HEK293 (cell line): ENCODE results near the gene TAF10.

Experiments
- CTCF ChIA-PET: fragments of 350-600 bp; formaldehyde crosslinking; extraction: SDS; loops from one replicate; lab custom pipeline; 2021; ENCODE audit warnings: antibody characterized with exemption; lab: Yijun Ruan, JAX
- POLR2A ChIA-PET: fragments of 300-600 bp; formaldehyde crosslinking; extraction: SDS; loops from one replicate; lab custom pipeline; 2020; ENCODE audit warnings: antibody characterized with exemption, inconsistent platforms; lab: Yijun Ruan, JAX
- H3K27ac ChIP-seq: fragments of 200-500 bp; sonication (Bioruptor generic); 2 replicates; pipeline ENCODE4 v1.5.1; 2014; ENCODE audit warnings: low read depth, low read length, control low read depth, inconsistent platforms; ENCODE audit errors: extremely low read depth
- H3K36me3 ChIP-seq, 2 experiments: fragments of 200-500 bp in 1 of 2; sonication (Bioruptor generic) in 1 of 2; 1 replicate in 1 of 2; 2 replicates in 1 of 2; pipeline ENCODE4 v1.5.1; 2014 to 2017; ENCODE audit warnings: inconsistent platforms in 2 of 2, low read length in 2 of 2; ENCODE audit not compliant: control insufficient read depth in 2 of 2, insufficient read depth in 1 of 2
- H3K4me1 ChIP-seq: fragments of 200-500 bp; sonication (Bioruptor generic); 2 replicates; pipeline ENCODE4 v1.5.1; 2014; ENCODE audit warnings: mild to moderate bottlenecking, low read length, inconsistent platforms; ENCODE audit not compliant: control insufficient read depth, insufficient read depth
- H3K4me3 ChIP-seq: 2 replicates; pipeline ENCODE4 v1.5.1; 2011; ENCODE audit warnings: low read depth, mild to moderate bottlenecking, control low read depth, low read length, moderate library complexity
- H3K9me3 ChIP-seq: fragments of 200-500 bp; sonication (Bioruptor generic); 2 replicates; pipeline ENCODE4 v1.5.1; 2014; ENCODE audit warnings: low read depth, low read length, inconsistent platforms; ENCODE audit not compliant: control insufficient read depth, insufficient read depth
- MYNN ChIP-seq: fragments of 450-650 bp; formaldehyde crosslinking; IDR thresholded peaks from 2 replicates; pipeline ENCODE4 v1.5.1; 2016; ENCODE audit warnings: missing biosample characterization, missing genetic modification characterization, borderline replicate concordance
- SALL2 ChIP-seq: fragments of 450-650 bp; formaldehyde crosslinking; IDR thresholded peaks from 2 replicates; pipeline ENCODE4 v1.5.0; 2017; ENCODE audit warnings: missing biosample characterization, mild to moderate bottlenecking, missing genetic modification characterization, borderline replicate concordance
- ZBTB7A ChIP-seq: fragments of 450-650 bp; formaldehyde crosslinking; IDR thresholded peaks from 2 replicates; pipeline ENCODE4 v1.5.1; 2016; ENCODE audit warnings: low read depth, missing biosample characterization, missing genetic modification characterization
- ZFHX2 ChIP-seq: fragments of 450-650 bp; formaldehyde crosslinking; conservative IDR thresholded peaks from 2 replicates; pipeline ENCODE4 v1.5.1; 2016; ENCODE audit warnings: missing biosample characterization, missing genetic modification characterization
- ZNF10 ChIP-seq: fragments of 450-650 bp; formaldehyde crosslinking; IDR thresholded peaks from 2 replicates; pipeline ENCODE4 v1.5.1; 2017; ENCODE audit warnings: missing biosample characterization, missing genetic modification characterization
- ZNF132 ChIP-seq: fragments of 450-650 bp; formaldehyde crosslinking; IDR thresholded peaks from 2 replicates; pipeline ENCODE4 v1.5.1; 2017; ENCODE audit warnings: missing biosample characterization, missing genetic modification characterization, borderline replicate concordance
- ZNF221 ChIP-seq: fragments of 450-650 bp; formaldehyde crosslinking; IDR thresholded peaks from 2 replicates; pipeline ENCODE4 v1.5.1; 2017; ENCODE audit warnings: missing biosample characterization, missing genetic modification characterization, borderline replicate concordance
- ZNF274 ChIP-seq, 2 experiments: fragments of 200-500 bp in 1 of 2; fragments of 450-650 bp in 1 of 2; sonication (Bioruptor generic) in 1 of 2; formaldehyde crosslinking in 1 of 2; IDR thresholded peaks; 2 replicates each; pipeline versions ENCODE4 v1.5.1 to v1.6.1; 2014 to 2016; ENCODE audit warnings: borderline replicate concordance in 1 of 2, inconsistent platforms in 1 of 2, low read length in 1 of 2, missing biosample characterization in 1 of 2, missing genetic modification characterization in 1 of 2
- ZNF302 ChIP-seq: fragments of 450-650 bp; formaldehyde crosslinking; IDR thresholded peaks from 2 replicates; pipeline ENCODE4 v1.5.1; 2016; ENCODE audit warnings: missing biosample characterization, missing genetic modification characterization, low read depth
- ZNF335 ChIP-seq: fragments of 450-650 bp; formaldehyde crosslinking; conservative IDR thresholded peaks from 2 replicates; pipeline ENCODE4 v1.5.1; 2016; ENCODE audit warnings: missing biosample characterization, missing genetic modification characterization
- ZNF354C ChIP-seq: fragments of 450-650 bp; formaldehyde crosslinking; IDR thresholded peaks from 2 replicates; pipeline ENCODE4 v1.5.1; 2016; ENCODE audit warnings: missing biosample characterization, missing genetic modification characterization, low read depth, borderline replicate concordance
- ZNF366 ChIP-seq: fragments of 450-650 bp; formaldehyde crosslinking; conservative IDR thresholded peaks from 2 replicates; pipeline ENCODE4 v1.5.1; 2016; ENCODE audit warnings: missing biosample characterization, missing genetic modification characterization
- ZNF529 ChIP-seq: fragments of 450-650 bp; formaldehyde crosslinking; IDR thresholded peaks from 2 replicates; pipeline ENCODE4 v1.5.1; 2017; ENCODE audit warnings: missing genetic modification characterization, missing biosample characterization; ENCODE audit not compliant: insufficient replicate concordance
- ZNF623 ChIP-seq: fragments of 450-650 bp; formaldehyde crosslinking; IDR thresholded peaks from 2 replicates; pipeline ENCODE4 v1.5.1; 2016; ENCODE audit warnings: missing biosample characterization, missing genetic modification characterization
- ZNF626 ChIP-seq: fragments of 450-650 bp; sonication (Bioruptor Pico); formaldehyde crosslinking; IDR thresholded peaks from 2 replicates; pipeline ENCODE4 v1.5.1; 2018; ENCODE audit warnings: missing biosample characterization, missing genetic modification characterization, inconsistent platforms
- ZNF658 ChIP-seq: fragments of 450-650 bp; formaldehyde crosslinking; IDR thresholded peaks from 2 replicates; pipeline ENCODE4; 2016; ENCODE audit warnings: missing biosample characterization, missing genetic modification characterization
- ZNF777 ChIP-seq: fragments of 450-650 bp; formaldehyde crosslinking; IDR thresholded peaks from 2 replicates; pipeline ENCODE4 v1.5.1; 2017; ENCODE audit warnings: missing biosample characterization, missing genetic modification characterization, borderline replicate concordance
- ZNF791 ChIP-seq: fragments of 450-650 bp; formaldehyde crosslinking; IDR thresholded peaks from 2 replicates; pipeline ENCODE4 v1.5.1; 2016; ENCODE audit warnings: missing biosample characterization, missing genetic modification characterization
- ZNF837 ChIP-seq: fragments of 450-650 bp; formaldehyde crosslinking; IDR thresholded peaks from 2 replicates; pipeline ENCODE4 v1.5.1; 2016; ENCODE audit warnings: missing biosample characterization, missing genetic modification characterization
- ZXDB ChIP-seq: fragments of 450-650 bp; formaldehyde crosslinking; IDR thresholded peaks from 2 replicates; pipeline ENCODE4 v1.5.1; 2016; ENCODE audit warnings: missing biosample characterization, missing genetic modification characterization
- TF ChIP-seq, protein P1 (sequence below): fragments of 450-650 bp; formaldehyde crosslinking; IDR thresholded peaks from 2 replicates; pipeline ENCODE4 v1.5.1; 2016; ENCODE audit warnings: missing biosample characterization, missing genetic modification characterization
- TF ChIP-seq, protein P2 (sequence below): fragments of 450-650 bp; formaldehyde crosslinking; IDR thresholded peaks from 2 replicates; pipeline ENCODE4 v1.5.1; 2016; ENCODE audit warnings: missing biosample characterization, missing genetic modification characterization
- TF ChIP-seq, protein P3 (sequence below): fragments of 450-650 bp; formaldehyde crosslinking; IDR thresholded peaks from 2 replicates; pipeline ENCODE4 v1.5.1; 2016; ENCODE audit warnings: missing biosample characterization, missing genetic modification characterization

Gene TAF10

DNA sequence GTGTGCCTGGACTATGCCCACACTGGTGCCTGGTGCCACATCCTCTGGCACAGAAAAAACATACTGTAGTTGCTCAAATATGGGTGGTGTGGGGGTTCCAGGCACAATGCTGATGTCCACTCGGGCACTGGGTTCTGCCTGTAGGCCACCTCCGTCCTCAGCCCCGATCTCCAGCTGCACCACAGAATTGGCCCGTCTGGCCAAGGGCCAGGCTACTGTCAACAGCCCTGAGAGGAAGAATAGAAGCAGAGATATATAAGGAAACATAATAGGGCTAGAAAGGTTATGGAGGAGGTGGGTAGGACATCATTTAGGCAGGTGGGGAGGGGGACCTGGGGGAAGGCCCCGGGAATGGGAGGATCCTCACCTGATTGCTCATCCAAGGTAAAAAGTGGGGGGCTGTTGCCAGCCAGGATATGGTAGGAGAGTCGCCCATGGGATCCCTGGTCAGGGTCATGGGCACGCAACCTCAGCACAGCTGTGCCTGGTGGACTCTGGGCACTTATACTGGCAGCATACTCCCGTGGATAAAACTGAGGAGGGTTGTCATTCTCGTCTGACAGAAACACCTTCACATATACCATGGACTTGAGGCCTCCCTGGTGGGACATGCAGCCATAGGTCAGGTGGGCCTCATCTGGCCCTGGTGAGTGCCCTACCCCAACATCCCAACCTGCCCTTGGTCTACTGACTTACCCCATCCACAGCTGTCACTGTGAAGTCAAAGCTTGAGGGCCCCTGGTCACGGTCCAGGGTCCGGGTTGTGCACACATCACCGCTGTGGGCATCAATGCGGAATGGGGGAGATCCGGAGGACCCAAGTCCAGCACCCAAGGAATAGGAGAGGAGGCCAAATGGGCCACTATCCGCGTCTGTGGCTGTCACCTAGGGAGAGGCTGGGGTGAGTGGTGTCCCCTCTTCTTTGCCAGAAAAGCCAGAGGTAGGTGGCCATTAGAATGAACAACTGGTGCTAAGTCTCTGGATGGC lies 21.7 kb upstream of the TAF10 start (continued):
- TF ChIP-seq, protein P1, sequence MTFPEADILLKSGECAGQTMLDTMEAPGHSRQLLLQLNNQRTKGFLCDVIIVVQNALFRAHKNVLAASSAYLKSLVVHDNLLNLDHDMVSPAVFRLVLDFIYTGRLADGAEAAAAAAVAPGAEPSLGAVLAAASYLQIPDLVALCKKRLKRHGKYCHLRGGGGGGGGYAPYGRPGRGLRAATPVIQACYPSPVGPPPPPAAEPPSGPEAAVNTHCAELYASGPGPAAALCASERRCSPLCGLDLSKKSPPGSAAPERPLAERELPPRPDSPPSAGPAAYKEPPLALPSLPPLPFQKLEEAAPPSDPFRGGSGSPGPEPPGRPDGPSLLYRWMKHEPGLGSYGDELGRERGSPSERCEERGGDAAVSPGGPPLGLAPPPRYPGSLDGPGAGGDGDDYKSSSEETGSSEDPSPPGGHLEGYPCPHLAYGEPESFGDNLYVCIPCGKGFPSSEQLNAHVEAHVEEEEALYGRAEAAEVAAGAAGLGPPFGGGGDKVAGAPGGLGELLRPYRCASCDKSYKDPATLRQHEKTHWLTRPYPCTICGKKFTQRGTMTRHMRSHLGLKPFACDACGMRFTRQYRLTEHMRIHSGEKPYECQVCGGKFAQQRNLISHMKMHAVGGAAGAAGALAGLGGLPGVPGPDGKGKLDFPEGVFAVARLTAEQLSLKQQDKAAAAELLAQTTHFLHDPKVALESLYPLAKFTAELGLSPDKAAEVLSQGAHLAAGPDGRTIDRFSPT (tag by site-specific recombination), result no peak

DNA sequence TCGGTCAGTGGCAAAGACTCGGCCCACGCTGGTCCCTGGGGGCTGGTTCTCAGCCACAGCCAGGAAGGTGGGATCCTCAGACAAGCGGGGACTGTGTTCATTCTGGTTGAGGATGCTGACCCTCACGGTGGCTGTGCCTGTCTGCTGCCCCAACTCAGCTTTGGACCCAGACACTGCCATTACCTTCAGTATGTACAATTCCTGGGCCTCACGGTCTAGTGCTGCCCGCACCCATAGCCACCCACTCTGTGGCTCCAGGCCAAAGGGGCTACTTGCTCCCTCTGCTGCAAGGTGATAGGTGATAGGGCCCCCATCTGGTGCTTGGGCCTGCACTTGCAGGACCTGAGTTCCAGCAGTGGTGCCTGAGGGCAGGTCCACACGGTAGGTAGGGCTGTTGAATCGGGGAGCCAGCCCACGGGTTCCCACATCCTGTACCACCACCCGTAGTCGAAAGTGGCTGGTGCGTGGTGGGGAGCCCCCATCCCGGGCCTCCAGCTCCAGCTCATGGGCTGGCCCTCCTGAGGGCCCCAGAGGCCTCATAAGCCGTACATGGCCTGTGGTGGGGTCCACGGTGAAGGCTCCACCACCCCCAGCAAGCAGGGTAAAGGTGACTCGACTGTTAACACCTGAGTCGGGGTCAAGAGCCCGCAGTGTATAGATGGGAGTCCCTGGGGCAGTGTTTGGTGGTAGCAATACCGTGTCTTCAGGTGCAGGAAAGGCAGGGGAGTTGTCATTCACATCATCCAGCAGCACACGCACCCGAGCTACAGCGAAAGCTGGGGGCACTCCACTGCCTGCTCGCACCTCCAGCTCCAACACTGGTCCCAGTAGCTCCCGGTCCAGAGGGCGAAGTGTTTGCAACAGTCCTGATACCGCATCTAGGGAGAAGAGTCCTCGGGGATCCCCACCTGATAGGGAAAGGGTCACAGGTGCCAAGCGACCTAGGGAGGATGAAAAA lies 20.4 kb upstream of the TAF10 start:
- peaks cover 0 to 31% of the 10 kb centered on the region in 2 experiments; a peak in 1 of 3 replicates for H3K36me3 ChIP-seq
- ChIA-PET CTCF (interaction anchor here (0.5 to 1.0 kb wide), 2 partner anchors 11 to 157 kb away, joined by 3 to 5 read pairs; no protein-coding TSS in a partner anchor), POLR2A (no interaction called here)

DNA sequence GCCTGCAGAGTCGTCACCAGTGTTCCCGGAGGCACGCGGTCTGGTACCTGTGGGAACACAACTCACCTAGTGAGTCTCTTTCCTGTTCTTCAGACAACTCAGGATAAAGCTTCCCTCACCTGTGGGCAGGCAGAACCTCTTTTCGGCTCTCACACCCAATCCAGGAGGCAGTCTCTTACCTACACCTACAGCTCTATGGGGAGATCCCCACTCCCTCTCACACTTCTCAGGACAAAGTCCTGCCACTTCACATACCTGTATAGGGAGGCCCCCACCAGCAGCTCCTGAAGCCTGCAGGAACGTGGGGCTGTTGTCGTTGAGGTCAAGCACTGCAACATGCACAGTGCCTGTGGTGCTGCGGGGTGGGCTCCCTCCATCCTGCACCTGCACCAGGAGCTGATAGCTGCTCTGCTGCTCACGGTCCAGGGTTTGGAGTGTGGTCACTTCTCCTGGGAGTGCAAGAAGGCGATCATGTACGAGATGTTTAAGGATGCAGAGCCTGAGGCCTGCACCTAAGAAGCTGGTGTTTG lies 19.4 kb upstream of the TAF10 start:
- Histone ChIP-seq H3K9me3 (no peaks in the 10 kb centered on the region), H3K36me3 (peaks cover 0 to 31% of the 10 kb centered on the region in 2 experiments; a peak in 1 of 3 replicates), H3K27ac (no peak overlapping the region), H3K4me3 (no peak overlapping the region), H3K4me1 (no peaks in the 10 kb centered on the region)
- ChIA-PET CTCF (interaction anchor here (1.0 kb wide), 1 partner anchor 10 kb away, joined by 5 read pairs; no protein-coding TSS in a partner anchor), POLR2A (interaction anchor here (0.9 kb wide), 1 partner anchor 52 kb away, joined by 3 read pairs; the partner anchor contains the start of gene MRPL17)
- no peak for TF ChIP-seq ZNF791
- no peak for TF ChIP-seq SALL2 (tag by site-specific recombination)
- no peak for TF ChIP-seq ZNF221
- TF ChIP-seq ZNF10 (tag by site-specific recombination), result no peak
- TF ChIP-seq ZNF623, result no peak
- TF ChIP-seq, protein P2, sequence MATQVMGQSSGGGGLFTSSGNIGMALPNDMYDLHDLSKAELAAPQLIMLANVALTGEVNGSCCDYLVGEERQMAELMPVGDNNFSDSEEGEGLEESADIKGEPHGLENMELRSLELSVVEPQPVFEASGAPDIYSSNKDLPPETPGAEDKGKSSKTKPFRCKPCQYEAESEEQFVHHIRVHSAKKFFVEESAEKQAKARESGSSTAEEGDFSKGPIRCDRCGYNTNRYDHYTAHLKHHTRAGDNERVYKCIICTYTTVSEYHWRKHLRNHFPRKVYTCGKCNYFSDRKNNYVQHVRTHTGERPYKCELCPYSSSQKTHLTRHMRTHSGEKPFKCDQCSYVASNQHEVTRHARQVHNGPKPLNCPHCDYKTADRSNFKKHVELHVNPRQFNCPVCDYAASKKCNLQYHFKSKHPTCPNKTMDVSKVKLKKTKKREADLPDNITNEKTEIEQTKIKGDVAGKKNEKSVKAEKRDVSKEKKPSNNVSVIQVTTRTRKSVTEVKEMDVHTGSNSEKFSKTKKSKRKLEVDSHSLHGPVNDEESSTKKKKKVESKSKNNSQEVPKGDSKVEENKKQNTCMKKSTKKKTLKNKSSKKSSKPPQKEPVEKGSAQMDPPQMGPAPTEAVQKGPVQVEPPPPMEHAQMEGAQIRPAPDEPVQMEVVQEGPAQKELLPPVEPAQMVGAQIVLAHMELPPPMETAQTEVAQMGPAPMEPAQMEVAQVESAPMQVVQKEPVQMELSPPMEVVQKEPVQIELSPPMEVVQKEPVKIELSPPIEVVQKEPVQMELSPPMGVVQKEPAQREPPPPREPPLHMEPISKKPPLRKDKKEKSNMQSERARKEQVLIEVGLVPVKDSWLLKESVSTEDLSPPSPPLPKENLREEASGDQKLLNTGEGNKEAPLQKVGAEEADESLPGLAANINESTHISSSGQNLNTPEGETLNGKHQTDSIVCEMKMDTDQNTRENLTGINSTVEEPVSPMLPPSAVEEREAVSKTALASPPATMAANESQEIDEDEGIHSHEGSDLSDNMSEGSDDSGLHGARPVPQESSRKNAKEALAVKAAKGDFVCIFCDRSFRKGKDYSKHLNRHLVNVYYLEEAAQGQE (tag by site-specific recombination), result no peak
- no peak for TF ChIP-seq ZNF354C (tag by site-specific recombination)
- TF ChIP-seq ZNF335, result no peak
- no peak for TF ChIP-seq ZNF658
- no peak for TF ChIP-seq ZNF274 (IDR thresholded peaks at IDR 0.05; ENCODE audit: low read length)
- TF ChIP-seq ZNF274 (tag by site-specific recombination; IDR thresholded peaks at IDR 0.05; ENCODE audit: borderline replicate concordance), result no peak
- no peak for TF ChIP-seq ZXDB
- TF ChIP-seq ZNF366 (tag by site-specific recombination), result no peak
- no peak for TF ChIP-seq ZNF302
- TF ChIP-seq MYNN, result no peak
- no peak for TF ChIP-seq ZNF529 (tag by site-specific recombination)
- no peak for TF ChIP-seq ZNF626 (tag by site-specific recombination)
- TF ChIP-seq ZNF777 (tag by site-specific recombination), result no peak

More for the DNA sequence above, 20.4 kb upstream of the TAF10 start:
- Histone ChIP-seq H3K27ac (no peak overlapping the region), H3K9me3 (no peaks in the 10 kb centered on the region), H3K4me1 (no peaks in the 10 kb centered on the region), H3K4me3 (no peak overlapping the region)
- no peak for TF ChIP-seq ZFHX2 (tag by site-specific recombination)
- TF ChIP-seq ZBTB7A, result no peak
- no peak for TF ChIP-seq ZNF837 (tag by site-specific recombination)
- TF ChIP-seq, protein P3, sequence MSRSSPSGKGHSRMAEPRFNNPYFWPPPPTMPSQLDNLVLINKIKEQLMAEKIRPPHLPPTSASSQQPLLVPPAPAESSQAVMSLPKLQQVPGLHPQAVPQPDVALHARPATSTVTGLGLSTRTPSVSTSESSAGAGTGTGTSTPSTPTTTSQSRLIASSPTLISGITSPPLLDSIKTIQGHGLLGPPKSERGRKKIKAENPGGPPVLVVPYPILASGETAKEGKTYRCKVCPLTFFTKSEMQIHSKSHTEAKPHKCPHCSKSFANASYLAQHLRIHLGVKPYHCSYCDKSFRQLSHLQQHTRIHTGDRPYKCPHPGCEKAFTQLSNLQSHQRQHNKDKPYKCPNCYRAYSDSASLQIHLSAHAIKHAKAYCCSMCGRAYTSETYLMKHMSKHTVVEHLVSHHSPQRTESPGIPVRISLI (tag by site-specific recombination), result no peak
- TF ChIP-seq ZNF132 (tag by site-specific recombination), result no peak
